ENCODE results near the gene YKT6. TPM values are rescaled to one million over a fixed set of nuclear protein-coding genes. Genes with fewer than 3 reads are reported as not detected.

YKT6 gene
- total and polyA plus RNA-seq, 2 of the 8 experiments (the other 6 are each of a cell fraction or from before 2014, with no cell fraction given) = 75.3 to 103 TPM

DNA sequence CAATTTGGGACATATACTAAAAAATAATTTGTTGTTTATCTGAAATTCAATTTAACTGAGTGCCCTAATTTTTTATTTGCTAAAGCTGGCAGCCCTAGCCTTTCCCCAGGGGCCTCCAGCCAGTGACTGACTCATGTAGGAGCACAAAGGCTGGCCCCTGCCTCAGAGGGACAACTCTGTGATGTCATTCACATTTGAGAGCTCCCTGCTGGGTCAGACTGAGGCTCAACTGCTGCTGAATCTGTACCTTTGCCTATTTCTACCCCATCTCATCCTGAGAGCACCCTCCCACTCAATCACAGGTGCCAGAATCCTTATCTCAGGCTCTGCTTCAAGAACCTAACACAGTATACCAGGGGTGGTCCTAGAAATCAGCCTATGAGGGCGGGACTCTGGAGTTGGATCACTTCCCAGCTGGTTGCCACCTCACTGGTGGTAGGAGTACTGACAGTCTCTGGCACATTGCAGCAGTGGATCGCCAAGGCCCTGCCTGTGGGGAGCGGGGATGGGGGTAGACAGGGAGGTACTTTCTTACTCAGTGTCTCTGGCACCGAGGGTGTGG is 23.1 kb upstream of the YKT6 start (continued):
- TF ChIP-seq RAD21 (IDR thresholded peaks at IDR 0.05 in 1 of 2, conservative IDR thresholded peaks at IDR 0.05 in 1 of 2; ENCODE audit: low read depth in 2 of 2, low read length in 2 of 2) (no peak), CEBPB (IDR thresholded peaks at IDR 0.05; ENCODE audit: low read depth, low read length) (no peak), CREB1 (IDR thresholded peaks at IDR 0.05) (no peak), RNF2 (IDR thresholded peaks at IDR 0.05; ENCODE audit: borderline replicate concordance, low read depth, low read length, missing control alignments, poor library complexity, severe bottlenecking) (no peak)

All from H1 (cell line).